K562 (cell line): Measurements from ENCODE around the gene CCDC136. TPM values are rescaled to one million over a fixed set of nuclear protein-coding genes. Genes with fewer than 3 reads are reported as not detected.
A peak's percentile ranks its signal among the peaks of the same experiment; 100 is the strongest.

ENCODE experiments used
- ATF4 ChIP-seq: fragments of 450-650 bp; formaldehyde crosslinking; IDR thresholded peaks from 2 replicates; pipeline ENCODE4 v1.4.0; 2022; ENCODE audit warnings: mild to moderate bottlenecking, moderate library complexity
- BRD9 ChIP-seq: fragments of 450-650 bp; IDR thresholded peaks from 2 replicates; pipeline ENCODE4 v1.6.1; 2018; ENCODE audit warnings: low read depth; ENCODE audit not compliant: partially characterized antibody
- CBFA2T3 ChIP-seq: fragments of 450-650 bp; IDR thresholded peaks from 2 replicates; pipeline ENCODE4 v1.6.1; 2017
- EHMT2 ChIP-seq: fragments of 450-650 bp; IDR thresholded peaks from 2 replicates; pipeline ENCODE4 v1.6.1; 2018; ENCODE audit warnings: antibody characterized with exemption
- ESRRB ChIP-seq: fragments of 250-450 bp; sonication (Bioruptor Pico); IDR thresholded peaks from 2 replicates; pipeline ENCODE4 v1.5.0; 2020; ENCODE audit warnings: mild to moderate bottlenecking, moderate library complexity, borderline replicate concordance
- EWSR1 ChIP-seq: fragments of 450-650 bp; IDR thresholded peaks from 2 replicates; pipeline ENCODE4 v1.6.1; 2018; ENCODE audit warnings: borderline replicate concordance, mild to moderate bottlenecking, low read depth, moderate library complexity; ENCODE audit not compliant: partially characterized antibody
- IFI16 ChIP-seq: fragments of 250-450 bp; sonication (Bioruptor Pico); IDR thresholded peaks from 2 replicates; pipeline ENCODE4 v2.1.2; 2022; ENCODE audit warnings: mild to moderate bottlenecking, inconsistent platforms
- MEF2A ChIP-seq: IDR thresholded peaks from 2 replicates; pipeline ENCODE4 v1.6.1; 2011; ENCODE audit warnings: low read depth, mild to moderate bottlenecking, low read length, moderate library complexity; ENCODE audit not compliant: control insufficient read depth
- PML ChIP-seq: IDR thresholded peaks from 2 replicates; pipeline ENCODE4 v1.6.1; 2012; ENCODE audit warnings: low read length, inconsistent platforms
- POLR2AphosphoS2 ChIP-seq: IDR thresholded peaks from 2 replicates; pipeline ENCODE4 v1.6.1; 2012; ENCODE audit warnings: low read length, improper control_type of control experiment
- POLR2B ChIP-seq: fragments of 450-650 bp; IDR thresholded peaks from 2 replicates; pipeline ENCODE4 v1.6.1; 2018; ENCODE audit warnings: low read depth; ENCODE audit not compliant: partially characterized antibody
- POLR2H ChIP-seq: IDR thresholded peaks from 2 replicates; pipeline ENCODE4 v1.6.1; 2016; ENCODE audit warnings: missing genetic modification characterization, low read depth, mild to moderate bottlenecking, control low read depth, missing compliant biosample characterization, moderate library complexity
- RB1 ChIP-seq: fragments of 450-650 bp; IDR thresholded peaks from 2 replicates; pipeline ENCODE4 v1.6.1; 2017; ENCODE audit warnings: low read depth, mild to moderate bottlenecking
- RNF2 ChIP-seq: sonication (generic); IDR thresholded peaks from 2 replicates; pipeline ENCODE4 v1.6.1; 2016
- SFPQ ChIP-seq: fragments of 200-400 bp; formaldehyde crosslinking; IDR thresholded peaks from 2 replicates; pipeline ENCODE4 v1.6.1; 2017; ENCODE audit warnings: mild to moderate bottlenecking, low read depth, low read length, moderate library complexity
- ZNF146 ChIP-seq: IDR thresholded peaks from one replicate; pipeline ENCODE4 v1.6.1; 2018; ENCODE audit warnings: missing compliant biosample characterization; ENCODE audit not compliant: unreplicated experiment
- ZNF23 ChIP-seq: fragments of 250-450 bp; sonication (Bioruptor Pico); IDR thresholded peaks from 2 replicates; pipeline ENCODE4 v1.4.0; 2020; ENCODE audit warnings: mild to moderate bottlenecking
- ZNF239 ChIP-seq: fragments of 250-450 bp; sonication (Bioruptor Pico); IDR thresholded peaks from 2 replicates; pipeline ENCODE4 v1.4.0; 2020; ENCODE audit warnings: mild to moderate bottlenecking
- ZNF274 ChIP-seq: IDR thresholded peaks from 2 replicates; pipeline ENCODE4 v1.6.1; 2011; ENCODE audit warnings: low read depth, mild to moderate bottlenecking, low read length, moderate library complexity, borderline replicate concordance
- polyA plus RNA-seq, 8 experiments: library from polyadenylated mRNA; depleted of rRNA in 4 of 8; stranded (reverse) in 5 of 8; unstranded in 3 of 8; fragments of >200 nt; fragmentation: Nextera tagmentation in 2 of 8; fragmentation: Illumina TruSeq in 1 of 8; extraction: Ambion mirVana in 2 of 8; extraction: Trizol in 1 of 8; gene quantifications; 2 replicates each; pipeline versions ENCODE4 v1.2.1 to v1.2.3, GENCODE V29; 2011 to 2014; ENCODE audit warnings: inconsistent platforms in 1 of 8, missing spikeins in 1 of 8
- total RNA-seq, 7 experiments: library from RNA; depleted of rRNA in 6 of 7; stranded (reverse); fragments of >200 nt in 6 of 7; fragmentation: Illumina TruSeq in 2 of 7; extraction: Trizol in 2 of 7; gene quantifications; 2 replicates each; pipeline versions ENCODE4 v1.2.1 to v1.2.3, GENCODE V29; 2011 to 2021; ENCODE audit warnings: low replicate concordance in 1 of 7
- TF ChIP-seq, protein P1 (sequence below): sonication (generic); formaldehyde crosslinking; IDR thresholded peaks from 2 replicates; pipeline ENCODE4 v1.5.0; 2020; ENCODE audit warnings: missing genetic modification reagents
- TF ChIP-seq, protein P2 (sequence below): fragments of 250-450 bp; sonication (Bioruptor Pico); IDR thresholded peaks from 2 replicates; pipeline ENCODE4 v1.8.0; 2021; ENCODE audit warnings: moderate library complexity, mild to moderate bottlenecking, inconsistent platforms
- TF ChIP-seq, protein P3 (sequence below): sonication (generic); formaldehyde crosslinking; IDR thresholded peaks from 2 replicates; pipeline ENCODE4 v1.9.0; 2022; ENCODE audit warnings: mild to moderate bottlenecking, missing genetic modification reagents
- TF ChIP-seq, protein P4 (sequence below): fragments of 450-650 bp; formaldehyde crosslinking; conservative IDR thresholded peaks from 2 replicates; pipeline ENCODE4 v1.4.0; 2022; ENCODE audit warnings: mild to moderate bottlenecking, missing genetic modification characterization

The CCDC136 gene
- total and polyA plus RNA-seq, 9 of the 15 experiments (the other 6 are each of a cell fraction or from before 2014, with no cell fraction given): 2.4 to 40.8 (median 26.5) TPM

- TF ChIP-seq ZNF146 (CRISPR knock-in tag): no peak
- no peak for TF ChIP-seq SFPQ
- no peak for TF ChIP-seq ZNF274
- no peak for TF ChIP-seq ZNF23
- TF ChIP-seq MEF2A: no peak
- no peak for TF ChIP-seq CBFA2T3
- TF ChIP-seq EHMT2: no peak
- TF ChIP-seq, protein P1, sequence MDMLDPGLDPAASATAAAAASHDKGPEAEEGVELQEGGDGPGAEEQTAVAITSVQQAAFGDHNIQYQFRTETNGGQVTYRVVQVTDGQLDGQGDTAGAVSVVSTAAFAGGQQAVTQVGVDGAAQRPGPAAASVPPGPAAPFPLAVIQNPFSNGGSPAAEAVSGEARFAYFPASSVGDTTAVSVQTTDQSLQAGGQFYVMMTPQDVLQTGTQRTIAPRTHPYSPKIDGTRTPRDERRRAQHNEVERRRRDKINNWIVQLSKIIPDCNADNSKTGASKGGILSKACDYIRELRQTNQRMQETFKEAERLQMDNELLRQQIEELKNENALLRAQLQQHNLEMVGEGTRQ (CRISPR knock-in tag): no peak
- TF ChIP-seq ATF4 (CRISPR knock-in tag): no peak; the same call in 1 of the 2 replicates
- TF ChIP-seq, protein P2, sequence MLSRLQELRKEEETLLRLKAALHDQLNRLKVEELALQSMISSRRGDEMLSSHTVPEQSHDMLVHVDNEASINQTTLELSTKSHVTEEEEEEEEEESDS (CRISPR knock-in tag): no peak
- no peak for TF ChIP-seq ZNF239
- TF ChIP-seq POLR2B: peak; percentile 43
- TF ChIP-seq, protein P3, sequence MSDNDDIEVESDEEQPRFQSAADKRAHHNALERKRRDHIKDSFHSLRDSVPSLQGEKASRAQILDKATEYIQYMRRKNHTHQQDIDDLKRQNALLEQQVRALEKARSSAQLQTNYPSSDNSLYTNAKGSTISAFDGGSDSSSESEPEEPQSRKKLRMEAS (CRISPR knock-in tag): peak; percentile 78
- TF ChIP-seq POLR2H: no peak
- TF ChIP-seq ESRRB (CRISPR knock-in tag): no peak
- TF ChIP-seq RNF2: no peak
- TF ChIP-seq BRD9: peak; percentile 73
- TF ChIP-seq POLR2AphosphoS2: no peak
- TF ChIP-seq, protein P4, sequence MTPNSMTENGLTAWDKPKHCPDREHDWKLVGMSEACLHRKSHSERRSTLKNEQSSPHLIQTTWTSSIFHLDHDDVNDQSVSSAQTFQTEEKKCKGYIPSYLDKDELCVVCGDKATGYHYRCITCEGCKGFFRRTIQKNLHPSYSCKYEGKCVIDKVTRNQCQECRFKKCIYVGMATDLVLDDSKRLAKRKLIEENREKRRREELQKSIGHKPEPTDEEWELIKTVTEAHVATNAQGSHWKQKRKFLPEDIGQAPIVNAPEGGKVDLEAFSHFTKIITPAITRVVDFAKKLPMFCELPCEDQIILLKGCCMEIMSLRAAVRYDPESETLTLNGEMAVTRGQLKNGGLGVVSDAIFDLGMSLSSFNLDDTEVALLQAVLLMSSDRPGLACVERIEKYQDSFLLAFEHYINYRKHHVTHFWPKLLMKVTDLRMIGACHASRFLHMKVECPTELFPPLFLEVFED (CRISPR knock-in tag): no peak
- TF ChIP-seq PML: 0 out of 2 replicates have a peak, but pooled peaks have one; percentile 15
- no peak for TF ChIP-seq EWSR1
- TF ChIP-seq RB1: peak; percentile 26; the same call in 1 of the 2 replicates
- no peak for TF ChIP-seq IFI16
Observed at GRCh38 chr7:128830231-128831177, 38.7 kb downstream of the CCDC136 start, which contains the start of gene FLNC (continued).
